Measurements from ENCODE around the gene GNA15. TPM values are rescaled to one million over a fixed set of nuclear protein-coding genes. Genes with fewer than 3 reads are reported as not detected.

Gene GNA15
- total RNA-seq, 1 donor from 2014 or later, result 24.2 TPM

DNA sequence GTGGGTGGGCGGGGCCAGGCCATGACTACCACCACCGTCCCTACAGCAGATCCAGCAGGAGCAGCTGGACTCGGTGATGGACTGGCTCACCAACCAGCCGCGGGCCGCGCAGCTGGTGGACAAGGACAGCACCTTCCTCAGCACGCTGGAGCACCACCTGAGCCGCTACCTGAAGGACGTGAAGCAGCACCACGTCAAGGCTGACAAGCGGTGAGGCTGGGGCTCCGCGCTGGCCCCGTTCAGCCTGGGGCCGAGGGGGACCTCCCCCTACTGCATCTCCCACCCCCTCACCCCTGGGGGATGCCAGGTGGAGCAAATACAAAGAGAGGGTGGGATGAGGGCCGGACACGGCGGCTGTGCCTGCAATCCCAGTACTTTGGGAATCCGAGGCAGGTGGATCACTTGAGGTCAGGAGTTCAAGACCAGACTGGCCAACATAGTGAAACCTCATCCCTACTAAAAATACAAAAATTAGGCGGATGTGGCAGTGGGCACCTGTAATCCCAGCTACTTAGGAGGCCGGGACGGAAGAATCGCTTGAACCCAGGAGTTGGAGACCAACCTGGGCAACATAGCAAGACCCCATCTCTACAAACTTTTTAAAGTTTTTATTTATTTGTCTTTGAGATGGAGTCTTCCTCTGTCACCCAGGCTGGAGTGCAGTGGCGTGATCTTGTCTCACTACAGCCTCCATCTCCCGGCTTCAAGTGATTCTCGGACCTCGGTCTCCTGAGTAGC is 70.6 kb downstream of the GNA15 start:
- intact Hi-C loops (cut with DNase I), result no loop called here
- H3K4me3 ChIP-seq, result no peak overlapping the region
- no peaks in the 10 kb centered on the region for H3K4me1 ChIP-seq
- no peaks in the 10 kb centered on the region for H3K27me3 ChIP-seq (ENCODE audit: low read depth)
- H3K9me3 ChIP-seq, result no peaks in the 10 kb centered on the region
- TF ChIP-seq, protein P1, sequence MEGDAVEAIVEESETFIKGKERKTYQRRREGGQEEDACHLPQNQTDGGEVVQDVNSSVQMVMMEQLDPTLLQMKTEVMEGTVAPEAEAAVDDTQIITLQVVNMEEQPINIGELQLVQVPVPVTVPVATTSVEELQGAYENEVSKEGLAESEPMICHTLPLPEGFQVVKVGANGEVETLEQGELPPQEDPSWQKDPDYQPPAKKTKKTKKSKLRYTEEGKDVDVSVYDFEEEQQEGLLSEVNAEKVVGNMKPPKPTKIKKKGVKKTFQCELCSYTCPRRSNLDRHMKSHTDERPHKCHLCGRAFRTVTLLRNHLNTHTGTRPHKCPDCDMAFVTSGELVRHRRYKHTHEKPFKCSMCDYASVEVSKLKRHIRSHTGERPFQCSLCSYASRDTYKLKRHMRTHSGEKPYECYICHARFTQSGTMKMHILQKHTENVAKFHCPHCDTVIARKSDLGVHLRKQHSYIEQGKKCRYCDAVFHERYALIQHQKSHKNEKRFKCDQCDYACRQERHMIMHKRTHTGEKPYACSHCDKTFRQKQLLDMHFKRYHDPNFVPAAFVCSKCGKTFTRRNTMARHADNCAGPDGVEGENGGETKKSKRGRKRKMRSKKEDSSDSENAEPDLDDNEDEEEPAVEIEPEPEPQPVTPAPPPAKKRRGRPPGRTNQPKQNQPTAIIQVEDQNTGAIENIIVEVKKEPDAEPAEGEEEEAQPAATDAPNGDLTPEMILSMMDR (IDR thresholded peaks at IDR 0.05), result no peak
- no peak overlapping the region for H3K27ac ChIP-seq
- peaks cover 62% of the 10 kb centered on the region for H3K36me3 ChIP-seq
- DNase-seq, result no peak
- no peak for ATAC-seq

- Histone ChIP-seq H3K4me3 (no peak overlapping the region), H3K4me1 (no peaks in the 10 kb centered on the region), H3K27ac (no peak overlapping the region), H3K27me3 (ENCODE audit: low read depth) (no peaks in the 10 kb centered on the region), H3K36me3 (peaks cover 51% of the 10 kb centered on the region), H3K9me3 (no peaks in the 10 kb centered on the region)
- peak in 1 of 2 donors; percentile 2 for ATAC-seq
- TF ChIP-seq, protein P1 (IDR thresholded peaks at IDR 0.05), result no peak
- intact Hi-C loops (cut with DNase I), result no loop called here
- DNase-seq, result no peak
Measured at GRCh38 chr19:3207461-3208242, 71.8 kb downstream of the GNA15 start.

GRCh38 chr19:3208317-3209207 is 72.7 kb downstream of the GNA15 start:
- Histone ChIP-seq H3K4me3 (no peak overlapping the region), H3K4me1 (no peaks in the 10 kb centered on the region), H3K27ac (no peak overlapping the region), H3K9me3 (no peaks in the 10 kb centered on the region), H3K36me3 (peaks cover 50% of the 10 kb centered on the region), H3K27me3 (ENCODE audit: low read depth) (no peaks in the 10 kb centered on the region)
- intact Hi-C loops (cut with DNase I), result no loop called here
- no peak for DNase-seq
- TF ChIP-seq, protein P1 (IDR thresholded peaks at IDR 0.05), result no peak
- ATAC-seq, result no peak

GRCh38 chr19:3210347-3211017 is 74.6 kb downstream of the GNA15 start:
- H3K27ac ChIP-seq, result no peak overlapping the region
- no peaks in the 10 kb centered on the region for H3K27me3 ChIP-seq (ENCODE audit: low read depth)
- TF ChIP-seq, protein P1 (IDR thresholded peaks at IDR 0.05), result peak; percentile 73
- no peak overlapping the region for H3K4me3 ChIP-seq
- no peaks in the 10 kb centered on the region for H3K4me1 ChIP-seq
- DNase-seq (peak; percentile 77), ATAC-seq (peak; percentile 79 to 84)
- peaks cover 32% of the 10 kb centered on the region for H3K36me3 ChIP-seq
- H3K9me3 ChIP-seq, result no peaks in the 10 kb centered on the region
- intact Hi-C loops (cut with DNase I), result no loop called here

DNA sequence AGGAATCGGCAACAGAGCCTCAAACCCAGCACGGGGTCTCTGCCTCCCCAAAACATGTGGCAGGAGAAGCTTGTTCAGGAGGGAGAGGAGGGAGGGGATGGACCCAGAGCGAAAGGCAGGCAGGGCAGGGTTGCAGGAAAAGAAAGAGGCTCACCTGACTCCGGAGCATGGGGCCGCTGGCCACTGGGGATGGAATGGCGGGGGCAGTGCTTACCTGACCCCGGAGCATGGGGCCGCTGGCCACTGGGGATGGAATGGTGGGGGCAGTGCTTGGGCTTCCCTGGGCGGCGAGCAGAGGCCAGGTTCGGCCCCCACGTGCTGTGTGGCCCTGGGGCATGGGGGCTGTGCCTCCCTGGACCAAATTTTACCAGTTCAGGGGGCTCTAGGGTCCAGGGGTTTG is 75.4 kb downstream of the GNA15 start:
- H3K27me3 ChIP-seq (ENCODE audit: low read depth), result no peaks in the 10 kb centered on the region
- DNase-seq (no peak), ATAC-seq (peak in 1 of 2 donors; percentile 6)
- no peaks in the 10 kb centered on the region for H3K9me3 ChIP-seq
- peaks cover 25% of the 10 kb centered on the region for H3K36me3 ChIP-seq
- no peak overlapping the region for H3K4me3 ChIP-seq
- no peaks in the 10 kb centered on the region for H3K4me1 ChIP-seq
- H3K27ac ChIP-seq, result no peak overlapping the region
- TF ChIP-seq, protein P1 (IDR thresholded peaks at IDR 0.05), result no peak
- intact Hi-C loops (cut with DNase I), result no loop called here
